SK-N-SH (cell line): ENCODE data around the gene ASXL2. TPM values are rescaled to one million over a fixed set of nuclear protein-coding genes. Genes with fewer than 3 reads are reported as not detected.

ENCODE experiments used
- CTCF ChIA-PET: fragments of 300-600, 350-600 bp; formaldehyde crosslinking; extraction: SDS; loops from one replicate; lab custom pipeline; 2021; lab: Yijun Ruan, JAX
- POLR2A ChIA-PET: fragments of 350-600 bp; sonication (Branson Sonifier 250); formaldehyde crosslinking; extraction: SDS; loops from one replicate; lab custom pipeline; 2020; ENCODE audit warnings: antibody characterized with exemption, inconsistent platforms; lab: Yijun Ruan, JAX
- DNase-seq: peaks from one replicate; pipeline ENCODE4 v3.0.0; 2012
- H2AFZ ChIP-seq: fragments of 200-600 bp; sonication (generic); 2 replicates; pipeline ENCODE4 v1.8.1; 2016; ENCODE audit warnings: antibody characterized with exemption, mild to moderate bottlenecking, low read depth
- H3F3A ChIP-seq: fragments of 200-600 bp; sonication (generic); replicated peaks from 2 replicates; pipeline ENCODE3; 2016; ENCODE audit warnings: antibody characterized with exemption, mild to moderate bottlenecking; ENCODE audit not compliant: insufficient read depth
- H3K27ac ChIP-seq, 2 experiments: fragments of 200-500 bp in 1 of 2; fragments of 200-600 bp in 1 of 2; sonication (Bioruptor generic) in 1 of 2; sonication (generic), shearing (Covaris generic) in 1 of 2; 2 replicates each; pipeline versions ENCODE4 v1.5.1 to v1.6.1; 2014 to 2016; ENCODE audit warnings: low read depth in 2 of 2, inconsistent platforms in 1 of 2, low read length in 1 of 2, mild to moderate bottlenecking in 1 of 2, mixed read lengths in 1 of 2
- H3K27me3 ChIP-seq: fragments of 200-600 bp; sonication (generic), shearing (Covaris generic); 2 replicates; pipeline ENCODE4 v1.6.1; 2016; ENCODE audit warnings: mixed run types; ENCODE audit not compliant: insufficient read depth
- H3K36me3 ChIP-seq, 2 experiments: fragments of 200-500 bp in 1 of 2; fragments of 200-600 bp in 1 of 2; sonication (Bioruptor generic) in 1 of 2; sonication (generic) in 1 of 2; replicated peaks in 1 of 2; 2 replicates each; pipeline versions ENCODE3 to v1.5.1; 2014 to 2016; ENCODE audit warnings: low read length in 1 of 2, mild to moderate bottlenecking in 1 of 2; ENCODE audit not compliant: insufficient read depth in 2 of 2, control insufficient read depth in 1 of 2
- H3K4me1 ChIP-seq, 2 experiments: fragments of 200-500 bp in 1 of 2; fragments of 200-600 bp in 1 of 2; sonication (Bioruptor generic) in 1 of 2; sonication (generic), shearing (Covaris generic) in 1 of 2; 2 replicates each; pipeline versions ENCODE4 v1.5.1 to v1.6.1; 2014 to 2016; ENCODE audit warnings: low read depth in 1 of 2, low read length in 1 of 2, mixed run types in 1 of 2; ENCODE audit not compliant: insufficient read depth in 2 of 2, control insufficient read depth in 1 of 2
- H3K4me2 ChIP-seq: fragments of 200-600 bp; sonication (generic), shearing (Covaris generic); 2 replicates; pipeline ENCODE4 v1.6.1; 2017; ENCODE audit warnings: mixed run types
- H3K4me3 ChIP-seq, 2 experiments: fragments of 200-500 bp in 1 of 2; fragments of 200-600 bp in 1 of 2; sonication (Bioruptor generic) in 1 of 2; sonication (generic), shearing (Covaris generic) in 1 of 2; 2 replicates each; pipeline versions ENCODE4 v1.5.1 to v1.8.1; 2014 to 2016; ENCODE audit warnings: low read depth in 2 of 2, inconsistent platforms in 1 of 2, low read length in 1 of 2, mild to moderate bottlenecking in 1 of 2, mixed read lengths in 1 of 2, moderate library complexity in 1 of 2
- H3K79me2 ChIP-seq: fragments of 200-600 bp; sonication (generic); 2 replicates; pipeline ENCODE4 v1.8.1; 2017; ENCODE audit warnings: mild to moderate bottlenecking; ENCODE audit not compliant: insufficient read depth
- H3K9ac ChIP-seq: fragments of 200-600 bp; sonication (generic); 2 replicates; pipeline ENCODE4 v1.6.1; 2017; ENCODE audit warnings: mixed run types
- H3K9me2 ChIP-seq: fragments of 200-600 bp; sonication (generic); 2 replicates; pipeline ENCODE4 v1.6.1; 2017; ENCODE audit warnings: mixed run types
- H3K9me3 ChIP-seq: fragments of 200-600 bp; sonication (generic); 2 replicates; pipeline ENCODE4 v1.6.1; 2017; ENCODE audit warnings: mixed run types, mild to moderate bottlenecking, moderate library complexity
- H4K20me1 ChIP-seq: fragments of 200-600 bp; sonication (generic); 2 replicates; pipeline ENCODE4 v1.6.1; 2017; ENCODE audit warnings: mild to moderate bottlenecking, mixed run types; ENCODE audit not compliant: insufficient read depth
- CHD2 ChIP-seq: fragments of 150-350 bp; IDR thresholded peaks from 2 replicates; pipeline ENCODE4 v1.6.1; 2018; ENCODE audit warnings: low read length; ENCODE audit not compliant: partially characterized antibody
- CTCF ChIP-seq: fragments of 200-600 bp; sonication (generic); IDR thresholded peaks from 2 replicates; pipeline ENCODE4 v1.6.1; 2017; ENCODE audit warnings: antibody characterized with exemption, mild to moderate bottlenecking, moderate library complexity
- ELF1 ChIP-seq: IDR thresholded peaks from 2 replicates; pipeline ENCODE4 v1.4.0; 2012
- EP300 ChIP-seq, 2 experiments: IDR thresholded peaks; 2 replicates each; pipeline versions ENCODE4 v1.4.0 to v1.6.1; 2012; ENCODE audit warnings: borderline replicate concordance in 1 of 2, low read depth in 1 of 2, low read length in 1 of 2
- FOSL2 ChIP-seq: IDR thresholded peaks from 2 replicates; pipeline ENCODE4 v1.4.0; 2012; ENCODE audit warnings: low read depth, mild to moderate bottlenecking, moderate library complexity, borderline replicate concordance
- FOXJ3 ChIP-seq: sonication (generic); formaldehyde crosslinking; IDR thresholded peaks from 2 replicates; pipeline ENCODE4 v1.5.1; 2020; ENCODE audit warnings: mild to moderate bottlenecking, missing genetic modification reagents
- FOXM1 ChIP-seq: IDR thresholded peaks from 2 replicates; pipeline ENCODE4 v1.4.0; 2012; ENCODE audit warnings: low read depth, mild to moderate bottlenecking
- GATA2 ChIP-seq: sonication (generic); formaldehyde crosslinking; IDR thresholded peaks from 2 replicates; pipeline ENCODE4 v1.5.0; 2020; ENCODE audit warnings: mild to moderate bottlenecking, missing genetic modification reagents
- JUND ChIP-seq: IDR thresholded peaks from 2 replicates; pipeline ENCODE4 v1.4.0; 2012
- MEF2A ChIP-seq: IDR thresholded peaks from 2 replicates; pipeline ENCODE4 v1.4.0; 2012; ENCODE audit warnings: low read depth, borderline replicate concordance
- POLR2AphosphoS5 ChIP-seq: IDR thresholded peaks from 2 replicates; pipeline ENCODE4 v1.6.1; 2012; ENCODE audit warnings: low read depth, low read length
- RAD21 ChIP-seq: IDR thresholded peaks from 2 replicates; pipeline ENCODE4 v1.6.1; 2012; ENCODE audit warnings: mild to moderate bottlenecking, low read length
- RCOR1 ChIP-seq: fragments of 150-350 bp; IDR thresholded peaks from 2 replicates; pipeline ENCODE4 v1.6.1; 2017; ENCODE audit warnings: antibody characterized with exemption, low read length
- RFX5 ChIP-seq: IDR thresholded peaks from 2 replicates; pipeline ENCODE4 v1.6.1; 2012; ENCODE audit warnings: mild to moderate bottlenecking, improper control_type of control experiment, low read length
- RXRA ChIP-seq: IDR thresholded peaks from 2 replicates; pipeline ENCODE4 v1.4.0; 2012; ENCODE audit warnings: low read depth, mild to moderate bottlenecking, borderline replicate concordance
- SIN3A ChIP-seq: IDR thresholded peaks from 2 replicates; pipeline ENCODE4 v1.6.1; 2012; ENCODE audit warnings: low read depth, mild to moderate bottlenecking, low read length, moderate library complexity, borderline replicate concordance
- SMC3 ChIP-seq: IDR thresholded peaks from 2 replicates; pipeline ENCODE4 v1.6.1; 2012; ENCODE audit warnings: low read depth, low read length, improper control_type of control experiment
- YY1 ChIP-seq: IDR thresholded peaks from 2 replicates; pipeline ENCODE4 v1.4.0; 2012; ENCODE audit warnings: low read depth, mild to moderate bottlenecking
- ZBTB33 ChIP-seq: IDR thresholded peaks from 2 replicates; pipeline ENCODE4 v1.4.0; 2012; ENCODE audit warnings: low read depth, borderline replicate concordance
- WGBS: methylation state at CpG from one replicate; pipeline ENCODE4 v1.1.6; 2017; ENCODE audit warnings: low lambda C conversion rate; 5-methylcytosine and 5-hydroxymethylcytosine counted together
- polyA plus RNA-seq, 3 experiments: library from polyadenylated mRNA; depleted of rRNA; stranded (reverse); fragments of >200 nt; gene quantifications; 2 replicates each; pipeline ENCODE4 v1.2.3, GENCODE V29; 2012
- TF ChIP-seq, protein P1 (sequence below): IDR thresholded peaks from 2 replicates; pipeline ENCODE4; 2012
- TF ChIP-seq, protein P2 (sequence below): fragments of 150-350 bp; IDR thresholded peaks from 2 replicates; pipeline ENCODE4 v1.6.1; 2016; ENCODE audit warnings: mild to moderate bottlenecking, low read depth, low read length

ASXL2 gene
- polyA plus RNA-seq, 1 of the 3 experiments (the other 2 are of a cell fraction) = 4.8 TPM

- H3K4me2 ChIP-seq = no peak overlapping the region
- H3K4me3 ChIP-seq = no peak overlapping the region
- H3K27ac ChIP-seq = no peak overlapping the region
- no peaks in the 10 kb centered on the region for H4K20me1 ChIP-seq
- H3K9ac ChIP-seq = no peak overlapping the region
- no peaks in the 10 kb centered on the region for H3K9me3 ChIP-seq
- H3K9me2 ChIP-seq = no peaks in the 10 kb centered on the region
- H3K36me3 ChIP-seq = no peaks in the 10 kb centered on the region
- CTCF ChIA-PET = interaction anchor here (2.4 kb wide), 1 partner anchor 34 kb away, joined by 8 read pairs; no protein-coding TSS in a partner anchor
- no peak for TF ChIP-seq RXRA
- TF ChIP-seq, protein P1, sequence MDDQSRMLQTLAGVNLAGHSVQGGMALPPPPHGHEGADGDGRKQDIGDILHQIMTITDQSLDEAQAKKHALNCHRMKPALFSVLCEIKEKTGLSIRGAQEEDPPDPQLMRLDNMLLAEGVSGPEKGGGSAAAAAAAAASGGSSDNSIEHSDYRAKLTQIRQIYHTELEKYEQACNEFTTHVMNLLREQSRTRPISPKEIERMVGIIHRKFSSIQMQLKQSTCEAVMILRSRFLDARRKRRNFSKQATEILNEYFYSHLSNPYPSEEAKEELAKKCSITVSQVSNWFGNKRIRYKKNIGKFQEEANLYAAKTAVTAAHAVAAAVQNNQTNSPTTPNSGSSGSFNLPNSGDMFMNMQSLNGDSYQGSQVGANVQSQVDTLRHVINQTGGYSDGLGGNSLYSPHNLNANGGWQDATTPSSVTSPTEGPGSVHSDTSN = peak; percentile 45; the same call in 1 of the 2 replicates
- no peak for TF ChIP-seq EP300 (IDR thresholded peaks at IDR 0.05; ENCODE audit: borderline replicate concordance in 1 of 2, low read depth in 1 of 2, low read length in 1 of 2)
- peak; percentile 31; the same call in 1 of the 2 replicates for TF ChIP-seq JUND
- no peak for TF ChIP-seq RFX5
- TF ChIP-seq FOSL2 = peak; percentile 53
- TF ChIP-seq, all 33 proteins: peak for 3
- no peaks in the 10 kb centered on the region for H3F3A ChIP-seq
- H2AFZ ChIP-seq = no peak overlapping the region
- no peaks in the 10 kb centered on the region for H3K4me1 ChIP-seq
- no peaks in the 10 kb centered on the region for H3K79me2 ChIP-seq
- 68% methylated on average over 2 of the region's 2 CpGs for WGBS
- POLR2A ChIA-PET = no interaction called here
- no peaks in the 10 kb centered on the region for H3K27me3 ChIP-seq
- no peak for DNase-seq
Measured at GRCh38 chr2:25885933-25886332, 7.6 kb upstream of the ASXL2 start.

GRCh38 chr2:25881764-25882163, 3.5 kb upstream of the ASXL2 start:
- no peak overlapping the region for H2AFZ ChIP-seq
- peaks cover 15% of the 10 kb centered on the region for H3F3A ChIP-seq
- H3K27me3 ChIP-seq = no peaks in the 10 kb centered on the region
- no peak overlapping the region for H3K4me3 ChIP-seq
- peaks cover 4 to 5% of the 10 kb centered on the region in 2 experiments; a peak in 3 of 4 replicates for H3K4me1 ChIP-seq
- H3K9me2 ChIP-seq = no peaks in the 10 kb centered on the region
- no peaks in the 10 kb centered on the region for H3K36me3 ChIP-seq
- no peak for DNase-seq
- H3K9me3 ChIP-seq = no peaks in the 10 kb centered on the region
- TF ChIP-seq POLR2AphosphoS5 = no peak
- no peak for TF ChIP-seq ZBTB33
- no peak for TF ChIP-seq ELF1
- no peak for TF ChIP-seq SMC3
- no peak for TF ChIP-seq FOXJ3 (CRISPR knock-in tag)
- no peak for TF ChIP-seq YY1
- no peak for TF ChIP-seq CTCF
- no peak for TF ChIP-seq RAD21
- TF ChIP-seq RCOR1 = no peak
- TF ChIP-seq SIN3A = no peak
- TF ChIP-seq GATA2 (CRISPR knock-in tag) = no peak
- TF ChIP-seq JUND = no peak
- TF ChIP-seq, protein P2, sequence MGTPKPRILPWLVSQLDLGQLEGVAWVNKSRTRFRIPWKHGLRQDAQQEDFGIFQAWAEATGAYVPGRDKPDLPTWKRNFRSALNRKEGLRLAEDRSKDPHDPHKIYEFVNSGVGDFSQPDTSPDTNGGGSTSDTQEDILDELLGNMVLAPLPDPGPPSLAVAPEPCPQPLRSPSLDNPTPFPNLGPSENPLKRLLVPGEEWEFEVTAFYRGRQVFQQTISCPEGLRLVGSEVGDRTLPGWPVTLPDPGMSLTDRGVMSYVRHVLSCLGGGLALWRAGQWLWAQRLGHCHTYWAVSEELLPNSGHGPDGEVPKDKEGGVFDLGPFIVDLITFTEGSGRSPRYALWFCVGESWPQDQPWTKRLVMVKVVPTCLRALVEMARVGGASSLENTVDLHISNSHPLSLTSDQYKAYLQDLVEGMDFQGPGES = no peak
- no peak for TF ChIP-seq RXRA
- TF ChIP-seq RFX5 = no peak
- no peak for TF ChIP-seq CHD2
- no peak for TF ChIP-seq MEF2A
- no peak for TF ChIP-seq FOXM1
- H3K27ac ChIP-seq = no peak overlapping the region
- H4K20me1 ChIP-seq = peaks cover 5% of the 10 kb centered on the region; the same call in 1 of the 2 replicates
- WGBS = 72% methylated on average over 4 of the region's 4 CpGs
- H3K79me2 ChIP-seq = peaks cover 13% of the 10 kb centered on the region
- ChIA-PET CTCF (no interaction called here), POLR2A (no interaction called here)
- H3K9ac ChIP-seq = no peak overlapping the region
- H3K4me2 ChIP-seq = no peak overlapping the region
